Rectal smooth muscle tissue (tissue), 1 donor: ENCODE measurements around the gene CASD1.

Experiments used
- H3K27ac ChIP-seq: one replicate; pipeline ENCODE4 v1.7.0; 2013; ENCODE audit warnings: low read depth, low read length, inconsistent platforms
- H3K27me3 ChIP-seq: one replicate; pipeline ENCODE4 v1.7.0; 2013; ENCODE audit warnings: low read length; ENCODE audit not compliant: control insufficient read depth, insufficient read depth
- H3K36me3 ChIP-seq: one replicate; pipeline ENCODE4 v1.7.0; 2013; ENCODE audit warnings: low read length; ENCODE audit not compliant: control insufficient read depth, insufficient read depth
- H3K4me1 ChIP-seq: one replicate; pipeline ENCODE4 v1.7.0; 2013; ENCODE audit warnings: low read length; ENCODE audit not compliant: control insufficient read depth, insufficient read depth
- H3K4me3 ChIP-seq: one replicate; pipeline ENCODE4 v1.7.0; 2013; ENCODE audit warnings: low read length
- H3K9ac ChIP-seq: one replicate; pipeline ENCODE4 v1.7.0; 2013; ENCODE audit warnings: low read length

Gene CASD1

GRCh38 chr7:94525923-94526322, 16.3 kb downstream of the CASD1 start:
- Histone ChIP-seq H3K27me3 (no peaks in the 10 kb centered on the region), H3K9ac (no peak overlapping the region), H3K4me3 (no peak overlapping the region), H3K4me1 (no peaks in the 10 kb centered on the region), H3K27ac (no peak overlapping the region), H3K36me3 (no peaks in the 10 kb centered on the region)

GRCh38 chr7:94529516-94529915, 19.9 kb downstream of the CASD1 start:
- no peak overlapping the region for H3K27ac ChIP-seq
- no peaks in the 10 kb centered on the region for H3K36me3 ChIP-seq
- H3K27me3 ChIP-seq: no peaks in the 10 kb centered on the region
- no peaks in the 10 kb centered on the region for H3K4me1 ChIP-seq
- H3K4me3 ChIP-seq: no peak overlapping the region
- no peak overlapping the region for H3K9ac ChIP-seq

GRCh38 chr7:94530109-94530508, 20.5 kb downstream of the CASD1 start:
- Histone ChIP-seq H3K9ac (no peak overlapping the region), H3K4me3 (no peak overlapping the region), H3K4me1 (no peaks in the 10 kb centered on the region), H3K27ac (no peak overlapping the region), H3K36me3 (no peaks in the 10 kb centered on the region), H3K27me3 (no peaks in the 10 kb centered on the region)

GRCh38 chr7:94532676-94533075, 23.1 kb downstream of the CASD1 start:
- no peak overlapping the region for H3K4me3 ChIP-seq
- no peak overlapping the region for H3K27ac ChIP-seq
- no peak overlapping the region for H3K9ac ChIP-seq
- no peaks in the 10 kb centered on the region for H3K36me3 ChIP-seq
- no peaks in the 10 kb centered on the region for H3K27me3 ChIP-seq
- H3K4me1 ChIP-seq: no peaks in the 10 kb centered on the region

- Histone ChIP-seq H3K4me1 (no peaks in the 10 kb centered on the region), H3K36me3 (peaks cover 3% of the 10 kb centered on the region), H3K4me3 (no peak overlapping the region), H3K27ac (no peak overlapping the region), H3K27me3 (no peaks in the 10 kb centered on the region), H3K9ac (no peak overlapping the region)
Observed at GRCh38 chr7:94540428-94540827, 30.8 kb downstream of the CASD1 start.

GRCh38 chr7:94547126-94547525, 37.5 kb downstream of the CASD1 start:
- no peaks in the 10 kb centered on the region for H3K27me3 ChIP-seq
- no peaks in the 10 kb centered on the region for H3K4me1 ChIP-seq
- H3K27ac ChIP-seq: no peak overlapping the region
- H3K36me3 ChIP-seq: no peaks in the 10 kb centered on the region
- H3K4me3 ChIP-seq: no peak overlapping the region
- no peak overlapping the region for H3K9ac ChIP-seq

GRCh38 chr7:94556028-94556427, 46.4 kb downstream of the CASD1 start:
- Histone ChIP-seq H3K9ac (no peak overlapping the region), H3K27me3 (no peaks in the 10 kb centered on the region), H3K4me1 (no peaks in the 10 kb centered on the region), H3K36me3 (no peaks in the 10 kb centered on the region), H3K27ac (no peak overlapping the region), H3K4me3 (no peak overlapping the region)

GRCh38 chr7:94557215-94557614, 47.6 kb downstream of the CASD1 start:
- H3K4me1 ChIP-seq: peaks cover 2% of the 10 kb centered on the region
- no peak overlapping the region for H3K4me3 ChIP-seq
- H3K27ac ChIP-seq: no peak overlapping the region
- no peaks in the 10 kb centered on the region for H3K36me3 ChIP-seq
- H3K9ac ChIP-seq: no peak overlapping the region
- no peaks in the 10 kb centered on the region for H3K27me3 ChIP-seq

GRCh38 chr7:94559972-94560371, 50.4 kb downstream of the CASD1 start:
- Histone ChIP-seq H3K4me1 (peaks cover 2% of the 10 kb centered on the region), H3K36me3 (no peaks in the 10 kb centered on the region), H3K4me3 (no peak overlapping the region), H3K9ac (no peak overlapping the region), H3K27me3 (no peaks in the 10 kb centered on the region), H3K27ac (no peak overlapping the region)

- H3K36me3 ChIP-seq: no peaks in the 10 kb centered on the region
- H3K27ac ChIP-seq: no peak overlapping the region
- H3K4me3 ChIP-seq: no peak overlapping the region
- no peak overlapping the region for H3K9ac ChIP-seq
- peaks cover 2% of the 10 kb centered on the region for H3K4me1 ChIP-seq
- no peaks in the 10 kb centered on the region for H3K27me3 ChIP-seq
Observed at GRCh38 chr7:94561841-94562514, 52.4 kb downstream of the CASD1 start.

- Histone ChIP-seq H3K27me3 (no peaks in the 10 kb centered on the region), H3K4me1 (peaks cover 2% of the 10 kb centered on the region), H3K27ac (no peak overlapping the region), H3K9ac (no peak overlapping the region), H3K36me3 (no peaks in the 10 kb centered on the region), H3K4me3 (no peak overlapping the region)
Observed at GRCh38 chr7:94562525-94562924, 52.9 kb downstream of the CASD1 start.

- Histone ChIP-seq H3K9ac (no peak overlapping the region), H3K4me1 (peaks cover 2% of the 10 kb centered on the region), H3K27ac (no peak overlapping the region), H3K27me3 (no peaks in the 10 kb centered on the region), H3K36me3 (no peaks in the 10 kb centered on the region), H3K4me3 (no peak overlapping the region)
Observed at GRCh38 chr7:94565247-94565894, 55.8 kb downstream of the CASD1 start.

GRCh38 chr7:94567396-94567795, 57.8 kb downstream of the CASD1 start:
- Histone ChIP-seq H3K4me3 (no peak overlapping the region), H3K27me3 (no peaks in the 10 kb centered on the region), H3K9ac (no peak overlapping the region), H3K4me1 (no peaks in the 10 kb centered on the region), H3K27ac (no peak overlapping the region), H3K36me3 (no peaks in the 10 kb centered on the region)
